Neural cell (in vitro differentiated cells): ENCODE data around the gene SLIT3.

Experiments
- EZH2 ChIP-seq: fragments of 200-600, 300-800 bp; shearing (Covaris generic), sonication (generic); IDR thresholded peaks from 2 replicates; pipeline ENCODE4 v1.6.1; 2014; ENCODE audit warnings: antibody characterized with exemption, low read length, borderline replicate concordance, mild to moderate bottlenecking; ENCODE audit not compliant: insufficient read depth, poor library complexity, severe bottlenecking
- POLR2AphosphoS5 ChIP-seq: IDR thresholded peaks from 2 replicates; pipeline ENCODE4 v1.6.1; 2012
- RAD21 ChIP-seq: fragments of 450-650 bp; conservative IDR thresholded peaks from 2 replicates; pipeline ENCODE4 v1.6.1; 2014; ENCODE audit warnings: antibody characterized with exemption, mild to moderate bottlenecking, moderate library complexity
- TF ChIP-seq, protein P1 (sequence below): fragments of 450-650 bp; IDR thresholded peaks from 2 replicates; pipeline ENCODE4 v1.5.1; 2014; ENCODE audit warnings: antibody characterized with exemption, mild to moderate bottlenecking, moderate library complexity; ENCODE audit not compliant: poor library complexity, severe bottlenecking

- TF ChIP-seq RAD21 (no peak), POLR2AphosphoS5 (no peak), EZH2 (no peak)
- TF ChIP-seq, protein P1, sequence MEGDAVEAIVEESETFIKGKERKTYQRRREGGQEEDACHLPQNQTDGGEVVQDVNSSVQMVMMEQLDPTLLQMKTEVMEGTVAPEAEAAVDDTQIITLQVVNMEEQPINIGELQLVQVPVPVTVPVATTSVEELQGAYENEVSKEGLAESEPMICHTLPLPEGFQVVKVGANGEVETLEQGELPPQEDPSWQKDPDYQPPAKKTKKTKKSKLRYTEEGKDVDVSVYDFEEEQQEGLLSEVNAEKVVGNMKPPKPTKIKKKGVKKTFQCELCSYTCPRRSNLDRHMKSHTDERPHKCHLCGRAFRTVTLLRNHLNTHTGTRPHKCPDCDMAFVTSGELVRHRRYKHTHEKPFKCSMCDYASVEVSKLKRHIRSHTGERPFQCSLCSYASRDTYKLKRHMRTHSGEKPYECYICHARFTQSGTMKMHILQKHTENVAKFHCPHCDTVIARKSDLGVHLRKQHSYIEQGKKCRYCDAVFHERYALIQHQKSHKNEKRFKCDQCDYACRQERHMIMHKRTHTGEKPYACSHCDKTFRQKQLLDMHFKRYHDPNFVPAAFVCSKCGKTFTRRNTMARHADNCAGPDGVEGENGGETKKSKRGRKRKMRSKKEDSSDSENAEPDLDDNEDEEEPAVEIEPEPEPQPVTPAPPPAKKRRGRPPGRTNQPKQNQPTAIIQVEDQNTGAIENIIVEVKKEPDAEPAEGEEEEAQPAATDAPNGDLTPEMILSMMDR, result no peak
Observed at GRCh38 chr5:168712280-168712924, 588.5 kb downstream of the SLIT3 start.
